ENCODE data around the gene VPS50. TPM values are rescaled to one million over a fixed set of nuclear protein-coding genes. Genes with fewer than 3 reads are reported as not detected.
"Not testable (repeated sequence)": the region's sequence is repeated elsewhere in the genome, so short reads cannot be mapped to it uniquely, and the experiment has no call there.

The VPS50 gene
- total RNA-seq, 4 donors from 2014 or later = 17.2 to 52.2 (median 34.3) TPM

GRCh38 chr7:93365341-93365740 lies 133.2 kb downstream of the VPS50 start:
- TF ChIP-seq CTCF (IDR thresholded peaks at IDR 0.05 in 4 of 5, conservative IDR thresholded peaks at IDR 0.05 in 1 of 5) (no peak), POLR2A (IDR thresholded peaks at IDR 0.05) (no peak)
- ATAC-seq (no peak), DNase-seq (no peak)
- Histone ChIP-seq H3K27me3 (no peaks in the 10 kb centered on the region), H3K4me3 (no peak overlapping the region), H3K27ac (no peak overlapping the region), H3K4me1 (no peaks in the 10 kb centered on the region), H3K36me3 (no peaks in the 10 kb centered on the region), H3K9me3 (no peaks in the 10 kb centered on the region)
- in situ Hi-C loops (cut with MboI; ENCODE audit: low sequenced_read_pairs in 4 of 4) (no loop called here), intact Hi-C loops (cut with DNase I; ENCODE audit: low total_unique reads) (no loop called here)

- DNase-seq (no peak), ATAC-seq (no peak)
- Histone ChIP-seq H3K36me3 (no peaks in the 10 kb centered on the region), H3K27ac (no peak overlapping the region), H3K27me3 (no peaks in the 10 kb centered on the region), H3K9me3 (no peaks in the 10 kb centered on the region), H3K4me1 (no peaks in the 10 kb centered on the region), H3K4me3 (no peak overlapping the region)
- in situ Hi-C loops (cut with MboI; ENCODE audit: low sequenced_read_pairs in 4 of 4) (no loop called here), intact Hi-C loops (cut with DNase I; ENCODE audit: low total_unique reads) (no loop called here)
- TF ChIP-seq POLR2A (IDR thresholded peaks at IDR 0.05) (no peak), CTCF (IDR thresholded peaks at IDR 0.05 in 4 of 5, conservative IDR thresholded peaks at IDR 0.05 in 1 of 5) (no peak)
These were observed 134.7 kb downstream of the VPS50 start for GRCh38 chr7:93366816-93367215.

GRCh38 chr7:93367254-93367653 lies 135.1 kb downstream of the VPS50 start:
- TF ChIP-seq POLR2A (IDR thresholded peaks at IDR 0.05) (no peak), CTCF (IDR thresholded peaks at IDR 0.05 in 4 of 5, conservative IDR thresholded peaks at IDR 0.05 in 1 of 5) (no peak)
- in situ Hi-C loops (cut with MboI; ENCODE audit: low sequenced_read_pairs in 4 of 4) (no loop called here), intact Hi-C loops (cut with DNase I; ENCODE audit: low total_unique reads) (no loop called here)
- Histone ChIP-seq H3K9me3 (no peaks in the 10 kb centered on the region), H3K4me3 (no peak overlapping the region), H3K4me1 (no peaks in the 10 kb centered on the region), H3K27me3 (no peaks in the 10 kb centered on the region), H3K36me3 (no peaks in the 10 kb centered on the region), H3K27ac (no peak overlapping the region)
- ATAC-seq (no peak), DNase-seq (no peak)

GRCh38 chr7:93370937-93371336 lies 138.8 kb downstream of the VPS50 start:
- H3K27me3 ChIP-seq; H3K9me3 ChIP-seq; ATAC-seq; H3K4me1 ChIP-seq; H3K36me3 ChIP-seq; intact Hi-C loops (cut with DNase I; ENCODE audit: low total_unique reads); H3K4me3 ChIP-seq; in situ Hi-C loops (cut with MboI; ENCODE audit: low sequenced_read_pairs in 4 of 4); H3K27ac ChIP-seq; DNase-seq: not testable (repeated sequence)

GRCh38 chr7:93373537-93373936 lies 141.4 kb downstream of the VPS50 start:
- ATAC-seq (no peak), DNase-seq (no peak)
- no peaks in the 10 kb centered on the region for H3K27me3 ChIP-seq
- no peaks in the 10 kb centered on the region for H3K36me3 ChIP-seq
- intact Hi-C loops (cut with DNase I; ENCODE audit: low total_unique reads) = no loop called here
- no peaks in the 10 kb centered on the region for H3K4me1 ChIP-seq
- no peak overlapping the region for H3K4me3 ChIP-seq
- H3K9me3 ChIP-seq = no peaks in the 10 kb centered on the region
- in situ Hi-C loops (cut with MboI; ENCODE audit: low sequenced_read_pairs in 4 of 4) = no loop called here
- TF ChIP-seq CTCF (IDR thresholded peaks at IDR 0.05 in 4 of 5, conservative IDR thresholded peaks at IDR 0.05 in 1 of 5) = no peak
- TF ChIP-seq POLR2A (IDR thresholded peaks at IDR 0.05) = no peak
- no peak overlapping the region for H3K27ac ChIP-seq

All from gastrocnemius medialis (tissue), 4 donors.